ENCODE results near the gene DLGAP1. TPM values are rescaled to one million over a fixed set of nuclear protein-coding genes. Genes with fewer than 3 reads are reported as not detected.

The DLGAP1 gene
- total and polyA plus RNA-seq, 4 donors: 0.06 to 1.2 (median 0.17) TPM; not detected in 1

DNA sequence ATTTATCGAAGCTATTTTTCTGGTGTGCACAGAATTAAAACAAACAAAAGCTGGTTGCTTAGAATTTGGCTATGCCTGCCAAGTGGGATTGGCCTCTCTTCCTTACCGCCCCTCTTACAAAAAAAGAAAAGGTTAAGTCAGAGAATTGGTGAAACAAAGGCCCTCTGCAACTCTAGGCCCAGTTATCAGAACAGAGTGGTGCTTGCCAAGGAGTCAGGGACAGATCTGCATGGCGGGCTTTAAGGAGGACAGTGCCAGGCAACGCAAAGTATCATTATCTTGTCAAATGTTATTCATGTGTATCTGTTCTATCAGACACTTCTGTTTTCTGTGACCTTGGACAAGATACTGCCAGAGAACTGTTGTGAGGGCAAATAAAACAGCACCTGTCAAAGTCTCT lies 926.9 kb downstream of the DLGAP1 start:
- H3K9ac ChIP-seq (ENCODE audit: low read depth in 1 of 2, low read length in 2 of 2): no peak overlapping the region
- no peaks in the 10 kb centered on the region for H3K4me1 ChIP-seq (ENCODE audit: control insufficient read depth in 4 of 4, insufficient read depth in 4 of 4, low read length in 3 of 4)
- H3K27ac ChIP-seq (ENCODE audit: low read depth in 1 of 2, low read length in 2 of 2): no peak overlapping the region
- no peaks in the 10 kb centered on the region for H3K27me3 ChIP-seq (ENCODE audit: control insufficient read depth in 4 of 4, insufficient read depth in 4 of 4, low read length in 3 of 4)
- H3K9me3 ChIP-seq (ENCODE audit: control insufficient read depth in 4 of 4, low read length in 3 of 4): peaks cover 0 to 3% (median 2%) of the 10 kb centered on the region in 4 donors
- H3K36me3 ChIP-seq (ENCODE audit: control insufficient read depth in 4 of 4, insufficient read depth in 3 of 4, low read depth in 1 of 4, low read length in 3 of 4): no peaks in the 10 kb centered on the region
- 79% methylated on average over 4 of the region's 4 CpGs for WGBS
- TF ChIP-seq FOXA2 (IDR thresholded peaks at IDR 0.05) (no peak), SP1 (IDR thresholded peaks at IDR 0.05) (no peak), YY1 (IDR thresholded peaks at IDR 0.05) (no peak)
- TF ChIP-seq, protein P1, sequence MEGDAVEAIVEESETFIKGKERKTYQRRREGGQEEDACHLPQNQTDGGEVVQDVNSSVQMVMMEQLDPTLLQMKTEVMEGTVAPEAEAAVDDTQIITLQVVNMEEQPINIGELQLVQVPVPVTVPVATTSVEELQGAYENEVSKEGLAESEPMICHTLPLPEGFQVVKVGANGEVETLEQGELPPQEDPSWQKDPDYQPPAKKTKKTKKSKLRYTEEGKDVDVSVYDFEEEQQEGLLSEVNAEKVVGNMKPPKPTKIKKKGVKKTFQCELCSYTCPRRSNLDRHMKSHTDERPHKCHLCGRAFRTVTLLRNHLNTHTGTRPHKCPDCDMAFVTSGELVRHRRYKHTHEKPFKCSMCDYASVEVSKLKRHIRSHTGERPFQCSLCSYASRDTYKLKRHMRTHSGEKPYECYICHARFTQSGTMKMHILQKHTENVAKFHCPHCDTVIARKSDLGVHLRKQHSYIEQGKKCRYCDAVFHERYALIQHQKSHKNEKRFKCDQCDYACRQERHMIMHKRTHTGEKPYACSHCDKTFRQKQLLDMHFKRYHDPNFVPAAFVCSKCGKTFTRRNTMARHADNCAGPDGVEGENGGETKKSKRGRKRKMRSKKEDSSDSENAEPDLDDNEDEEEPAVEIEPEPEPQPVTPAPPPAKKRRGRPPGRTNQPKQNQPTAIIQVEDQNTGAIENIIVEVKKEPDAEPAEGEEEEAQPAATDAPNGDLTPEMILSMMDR (IDR thresholded peaks at IDR 0.05; ENCODE audit: low read depth, low read length, missing input control): no peak
- TF ChIP-seq, protein P2, sequence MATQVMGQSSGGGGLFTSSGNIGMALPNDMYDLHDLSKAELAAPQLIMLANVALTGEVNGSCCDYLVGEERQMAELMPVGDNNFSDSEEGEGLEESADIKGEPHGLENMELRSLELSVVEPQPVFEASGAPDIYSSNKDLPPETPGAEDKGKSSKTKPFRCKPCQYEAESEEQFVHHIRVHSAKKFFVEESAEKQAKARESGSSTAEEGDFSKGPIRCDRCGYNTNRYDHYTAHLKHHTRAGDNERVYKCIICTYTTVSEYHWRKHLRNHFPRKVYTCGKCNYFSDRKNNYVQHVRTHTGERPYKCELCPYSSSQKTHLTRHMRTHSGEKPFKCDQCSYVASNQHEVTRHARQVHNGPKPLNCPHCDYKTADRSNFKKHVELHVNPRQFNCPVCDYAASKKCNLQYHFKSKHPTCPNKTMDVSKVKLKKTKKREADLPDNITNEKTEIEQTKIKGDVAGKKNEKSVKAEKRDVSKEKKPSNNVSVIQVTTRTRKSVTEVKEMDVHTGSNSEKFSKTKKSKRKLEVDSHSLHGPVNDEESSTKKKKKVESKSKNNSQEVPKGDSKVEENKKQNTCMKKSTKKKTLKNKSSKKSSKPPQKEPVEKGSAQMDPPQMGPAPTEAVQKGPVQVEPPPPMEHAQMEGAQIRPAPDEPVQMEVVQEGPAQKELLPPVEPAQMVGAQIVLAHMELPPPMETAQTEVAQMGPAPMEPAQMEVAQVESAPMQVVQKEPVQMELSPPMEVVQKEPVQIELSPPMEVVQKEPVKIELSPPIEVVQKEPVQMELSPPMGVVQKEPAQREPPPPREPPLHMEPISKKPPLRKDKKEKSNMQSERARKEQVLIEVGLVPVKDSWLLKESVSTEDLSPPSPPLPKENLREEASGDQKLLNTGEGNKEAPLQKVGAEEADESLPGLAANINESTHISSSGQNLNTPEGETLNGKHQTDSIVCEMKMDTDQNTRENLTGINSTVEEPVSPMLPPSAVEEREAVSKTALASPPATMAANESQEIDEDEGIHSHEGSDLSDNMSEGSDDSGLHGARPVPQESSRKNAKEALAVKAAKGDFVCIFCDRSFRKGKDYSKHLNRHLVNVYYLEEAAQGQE (IDR thresholded peaks at IDR 0.05): no peak
- TF ChIP-seq, protein P3, sequence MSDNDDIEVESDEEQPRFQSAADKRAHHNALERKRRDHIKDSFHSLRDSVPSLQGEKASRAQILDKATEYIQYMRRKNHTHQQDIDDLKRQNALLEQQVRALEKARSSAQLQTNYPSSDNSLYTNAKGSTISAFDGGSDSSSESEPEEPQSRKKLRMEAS (IDR thresholded peaks at IDR 0.05): no peak
- no peak overlapping the region for H3K4me3 ChIP-seq (ENCODE audit: low read depth in 1 of 3, low read length in 3 of 3)
- DNase-seq (ENCODE audit: low spot score): no peak

DNA sequence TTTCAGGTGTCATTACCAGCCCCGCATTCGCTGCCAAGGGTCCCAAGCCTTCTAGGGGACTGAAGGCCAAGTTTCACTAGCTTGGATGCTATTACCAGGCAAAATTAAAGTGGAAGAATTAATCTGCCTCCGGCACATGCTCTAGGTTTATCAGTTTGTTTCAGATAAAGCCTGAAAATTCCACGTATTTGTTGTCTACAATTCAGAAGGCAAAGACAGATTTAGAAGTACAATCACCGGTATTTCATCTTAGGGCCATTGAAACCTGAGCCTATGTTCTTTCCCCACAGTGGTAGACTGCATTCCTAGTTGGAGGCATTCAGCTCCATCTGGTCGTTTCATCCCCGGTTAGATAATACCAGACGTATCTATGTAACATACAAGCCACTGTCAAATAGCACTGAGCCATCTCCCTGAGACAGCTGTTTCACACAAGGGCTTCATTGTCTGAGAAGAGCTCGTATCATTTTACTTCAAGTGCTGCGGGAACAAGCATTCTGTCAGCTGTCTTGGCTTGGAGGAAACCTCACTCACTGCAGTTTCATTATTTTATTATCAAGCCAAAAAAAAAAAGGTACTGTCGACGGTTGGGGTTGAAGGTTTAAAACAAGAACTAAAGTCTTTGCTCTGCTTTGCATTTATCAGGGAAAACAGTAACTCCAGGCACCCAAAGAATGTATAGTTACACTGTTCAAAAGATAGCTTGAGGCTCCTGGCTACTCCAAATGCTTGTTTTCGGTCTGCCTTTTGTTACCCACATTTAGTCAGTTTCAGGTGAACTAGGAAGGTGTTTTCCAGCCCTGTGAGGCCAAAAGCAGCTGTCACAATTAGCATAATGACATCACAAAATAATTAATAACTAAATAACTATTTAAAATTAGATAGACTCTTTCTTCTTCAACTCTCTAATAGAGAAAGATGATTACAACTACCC lies 928.4 kb downstream of the DLGAP1 start:
- H3K4me3 ChIP-seq (ENCODE audit: low read depth in 1 of 3, low read length in 3 of 3): no peak overlapping the region
- no peak overlapping the region for H3K27ac ChIP-seq (ENCODE audit: low read depth in 1 of 2, low read length in 2 of 2)
- DNase-seq (ENCODE audit: low spot score): no peak
- no peaks in the 10 kb centered on the region for H3K36me3 ChIP-seq (ENCODE audit: control insufficient read depth in 4 of 4, insufficient read depth in 3 of 4, low read depth in 1 of 4, low read length in 3 of 4)
- H3K9ac ChIP-seq (ENCODE audit: low read depth in 1 of 2, low read length in 2 of 2): no peak overlapping the region
- no peaks in the 10 kb centered on the region for H3K27me3 ChIP-seq (ENCODE audit: control insufficient read depth in 4 of 4, insufficient read depth in 4 of 4, low read length in 3 of 4)
- 70% methylated on average over 13 of the region's 13 CpGs for WGBS
- H3K9me3 ChIP-seq (ENCODE audit: control insufficient read depth in 4 of 4, low read length in 3 of 4): peaks cover 0 to 5% (median 3%) of the 10 kb centered on the region in 4 donors
- TF ChIP-seq, protein P4, sequence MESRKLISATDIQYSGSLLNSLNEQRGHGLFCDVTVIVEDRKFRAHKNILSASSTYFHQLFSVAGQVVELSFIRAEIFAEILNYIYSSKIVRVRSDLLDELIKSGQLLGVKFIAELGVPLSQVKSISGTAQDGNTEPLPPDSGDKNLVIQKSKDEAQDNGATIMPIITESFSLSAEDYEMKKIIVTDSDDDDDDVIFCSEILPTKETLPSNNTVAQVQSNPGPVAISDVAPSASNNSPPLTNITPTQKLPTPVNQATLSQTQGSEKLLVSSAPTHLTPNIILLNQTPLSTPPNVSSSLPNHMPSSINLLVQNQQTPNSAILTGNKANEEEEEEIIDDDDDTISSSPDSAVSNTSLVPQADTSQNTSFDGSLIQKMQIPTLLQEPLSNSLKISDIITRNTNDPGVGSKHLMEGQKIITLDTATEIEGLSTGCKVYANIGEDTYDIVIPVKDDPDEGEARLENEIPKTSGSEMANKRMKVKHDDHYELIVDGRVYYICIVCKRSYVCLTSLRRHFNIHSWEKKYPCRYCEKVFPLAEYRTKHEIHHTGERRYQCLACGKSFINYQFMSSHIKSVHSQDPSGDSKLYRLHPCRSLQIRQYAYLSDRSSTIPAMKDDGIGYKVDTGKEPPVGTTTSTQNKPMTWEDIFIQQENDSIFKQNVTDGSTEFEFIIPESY (IDR thresholded peaks at IDR 0.05): no peak
- TF ChIP-seq TAF1 (conservative IDR thresholded peaks at IDR 0.05): no peak
- TF ChIP-seq FOXA1 (IDR thresholded peaks at IDR 0.05): no peak
- no peaks in the 10 kb centered on the region for H3K4me1 ChIP-seq (ENCODE audit: control insufficient read depth in 4 of 4, insufficient read depth in 4 of 4, low read length in 3 of 4)

Data from liver (tissue), 9 donors.